Stimulated activated CD4-positive, alpha-beta T cell treated with anti-CD3 and anti-CD28 coated beads, Interleukin-12 subunit alpha, Interleukin-12 subunit beta, amount 100 ng/mL, for 4 hours (primary cell): Measurements from ENCODE around the gene FAR1.

Source experiments
- DNase-seq: peaks from one replicate; pipeline ENCODE4 v3.0.0-alpha.2; 2020

Gene FAR1

DNA sequence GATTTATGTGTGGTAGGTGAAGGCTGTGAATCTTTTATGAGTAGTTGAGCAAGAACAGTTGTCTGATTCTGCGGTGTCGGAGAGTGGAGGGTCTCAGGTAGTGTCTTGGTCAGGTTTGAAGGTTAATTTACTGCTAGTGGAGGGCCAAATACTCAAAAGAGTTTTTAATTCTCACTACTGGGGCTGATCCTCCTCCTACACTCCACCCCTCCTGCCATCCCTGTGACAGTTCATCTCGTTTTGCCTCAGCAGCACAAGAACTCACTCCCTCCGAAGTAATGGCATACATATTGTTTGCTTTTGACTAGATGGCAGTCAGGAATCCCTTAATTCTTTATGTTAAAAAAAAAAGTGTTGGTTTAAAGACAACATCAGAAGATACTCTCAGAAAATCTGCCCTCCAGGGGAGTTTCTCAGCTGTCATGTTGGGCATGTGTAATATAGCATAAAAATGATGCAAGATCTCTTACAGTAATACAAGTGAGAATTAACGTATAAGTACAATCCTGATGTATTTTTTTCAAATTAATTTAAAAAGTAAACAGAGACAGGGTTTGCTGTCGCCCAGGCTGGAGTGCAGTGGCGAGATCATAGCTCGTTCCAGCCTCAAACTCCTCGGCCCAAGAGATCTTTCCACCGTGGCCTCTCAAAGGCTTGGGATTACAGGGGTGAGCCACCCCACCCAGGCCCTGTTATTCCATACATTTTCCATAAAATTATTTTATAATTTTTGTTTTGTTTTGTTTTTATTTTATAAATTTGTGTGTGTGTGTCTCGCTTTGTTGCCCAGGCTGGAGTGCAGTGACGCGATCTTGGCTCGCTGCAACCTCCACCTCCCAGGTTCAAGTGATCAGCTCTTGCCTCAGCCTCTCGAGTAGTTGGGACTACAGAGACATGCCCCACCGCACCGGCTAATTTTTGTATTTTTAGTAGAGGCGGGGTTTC is 1.3 kb downstream of the FAR1 start:
- no peak for DNase-seq

DNA sequence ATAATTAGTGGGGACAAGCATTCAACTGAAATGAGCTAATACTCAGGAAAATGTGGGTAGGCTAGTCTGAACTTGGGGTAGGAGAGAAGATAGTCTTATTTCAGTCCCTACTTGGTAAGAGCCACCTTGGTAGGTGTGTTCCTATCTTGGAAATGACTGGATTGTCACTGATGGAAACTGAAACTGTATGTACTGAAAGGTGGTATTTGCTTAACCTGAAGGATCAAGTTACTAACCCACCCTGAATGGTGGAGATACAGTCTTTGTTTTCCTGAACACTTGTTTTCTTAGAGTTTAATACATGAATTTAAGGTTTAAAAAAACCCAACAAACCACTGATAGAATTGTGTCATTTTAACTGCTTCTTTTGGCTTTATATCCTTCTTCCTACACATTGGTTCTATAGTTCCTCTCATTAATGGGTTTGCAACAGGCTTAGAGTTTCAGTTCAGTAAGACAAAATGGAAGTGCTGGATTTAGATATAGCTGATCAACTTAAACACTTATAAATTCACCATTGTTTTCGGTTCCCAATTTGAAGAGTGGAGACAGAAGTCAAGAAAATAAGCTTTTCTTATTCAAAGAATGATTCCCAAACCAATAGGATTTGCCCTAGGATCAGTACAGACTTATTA is 4.2 kb downstream of the FAR1 start:
- DNase-seq = no peak

DNA sequence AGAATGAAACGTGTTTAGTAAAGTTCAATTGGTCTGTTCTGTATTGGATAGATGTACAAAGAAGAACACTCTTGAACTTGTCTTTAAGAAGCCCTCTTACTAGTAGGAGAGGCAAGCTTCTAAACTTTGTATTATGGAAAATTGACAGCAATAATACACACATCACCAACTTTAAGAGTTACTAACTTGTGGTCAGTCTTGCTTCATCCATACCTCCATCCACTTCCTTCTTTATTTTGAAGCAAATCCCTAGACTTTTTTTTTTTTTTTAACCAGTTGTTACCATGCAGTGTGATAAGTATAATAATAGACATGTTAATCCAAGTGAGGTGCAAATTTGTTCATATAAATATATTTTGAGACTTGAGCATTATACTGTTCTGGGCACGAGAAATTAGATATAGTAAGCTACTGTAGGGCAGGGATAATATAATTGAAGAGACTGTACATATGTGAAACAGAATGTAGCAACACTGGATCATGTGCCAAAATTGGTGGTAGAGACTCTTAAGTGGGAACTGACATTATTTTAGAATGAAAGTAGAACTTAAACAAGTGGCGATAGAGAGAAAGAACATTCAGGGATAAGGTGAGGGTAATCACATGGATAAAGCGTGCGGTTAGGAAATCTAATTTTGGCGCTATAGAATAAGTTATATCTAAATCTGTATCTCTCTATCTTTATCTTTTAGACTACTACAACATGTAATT is 6.5 kb downstream of the FAR1 start:
- DNase-seq = no peak

DNA sequence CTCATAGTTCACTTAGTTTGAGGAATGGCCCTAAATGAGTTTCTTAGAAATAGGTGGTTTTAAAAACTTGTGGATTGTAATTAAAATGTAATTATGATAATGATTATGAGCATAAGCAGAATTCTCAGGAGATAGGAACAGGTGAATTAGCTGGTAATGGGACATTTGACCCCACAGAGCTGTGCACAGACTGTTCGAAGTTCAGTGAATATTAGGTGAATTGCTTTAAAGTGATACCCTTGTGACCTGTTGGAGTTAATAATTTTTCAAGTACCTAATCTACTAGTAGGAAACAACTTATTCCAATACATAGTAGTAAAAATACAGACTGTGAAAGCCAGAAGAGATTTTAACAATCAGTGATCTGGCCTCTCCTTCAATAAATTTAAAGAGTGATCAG is 8.1 kb downstream of the FAR1 start:
- no peak for DNase-seq

DNA sequence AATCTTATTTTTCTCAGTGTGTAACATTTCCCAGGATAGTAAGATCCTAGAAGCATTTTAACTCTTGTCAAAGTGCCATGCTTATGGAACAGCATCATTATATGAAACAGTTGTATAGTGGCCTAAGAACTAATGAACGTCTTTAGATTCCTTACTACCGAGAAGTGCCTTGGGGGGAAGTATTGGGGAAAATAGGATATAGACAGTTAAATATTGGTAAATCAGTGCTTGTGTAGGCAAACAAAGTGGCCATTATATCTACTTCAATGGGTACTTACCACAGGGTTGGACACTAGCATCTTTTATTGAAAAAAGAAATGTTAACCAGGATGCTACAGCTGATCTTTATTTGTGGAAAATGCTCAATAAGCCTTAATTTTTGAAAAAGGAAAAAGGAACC is 11.3 kb downstream of the FAR1 start:
- no peak for DNase-seq

DNA sequence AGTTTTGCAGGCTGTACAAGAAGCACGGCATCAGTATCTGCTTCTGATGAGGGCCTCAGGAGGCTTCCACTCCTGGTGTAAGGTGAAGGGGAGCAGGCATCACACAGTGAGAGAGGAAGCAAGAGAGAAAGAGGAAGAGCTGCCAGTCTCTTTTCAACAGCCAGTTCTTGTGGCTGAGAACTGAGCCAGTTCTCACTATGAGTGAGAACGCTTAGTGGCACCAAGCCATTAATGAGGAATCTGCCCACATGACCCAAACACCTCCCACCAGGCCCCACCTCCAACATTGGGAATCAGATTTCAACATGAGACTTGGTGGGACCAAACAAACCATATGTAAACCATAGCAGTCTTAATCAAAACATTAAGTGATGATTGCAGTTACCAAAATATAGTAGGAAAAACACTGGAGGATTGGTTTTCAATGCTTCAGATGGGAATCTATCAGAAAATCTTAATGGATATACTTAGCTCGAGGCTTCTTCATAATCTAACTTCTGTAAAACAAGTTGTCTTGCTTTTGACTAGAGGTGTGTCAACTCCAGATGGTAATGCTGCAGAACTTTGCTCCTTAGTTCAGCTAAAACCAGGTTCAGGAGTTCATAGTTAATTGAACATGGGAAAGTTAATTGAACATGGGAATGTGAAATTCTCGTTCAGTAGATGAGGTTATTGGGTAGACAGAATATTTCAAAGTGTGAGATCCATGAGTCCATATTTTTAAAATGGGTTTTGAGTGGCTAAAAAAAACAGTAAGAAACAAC is 12.2 kb downstream of the FAR1 start:
- no peak for DNase-seq

DNA sequence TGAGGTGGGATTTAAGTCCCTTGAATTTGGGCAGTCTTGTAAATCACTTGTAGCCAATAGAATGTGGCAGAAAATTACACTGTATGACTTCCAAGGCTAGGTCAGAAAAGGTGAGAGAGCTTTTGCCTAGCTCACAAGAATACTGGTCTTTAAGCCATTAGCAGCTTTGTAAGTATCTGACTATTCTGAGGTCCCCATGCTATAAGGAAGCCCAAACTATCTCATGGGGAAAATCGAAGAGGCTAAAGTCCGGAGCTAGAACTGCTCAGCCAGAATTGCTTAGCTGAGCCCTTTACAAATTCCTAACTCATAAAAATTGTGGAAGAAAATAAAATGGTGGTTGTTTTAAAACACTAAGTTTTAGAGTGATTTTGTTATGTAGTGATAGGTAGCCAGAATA is 13.0 kb downstream of the FAR1 start:
- DNase-seq = no peak

DNA sequence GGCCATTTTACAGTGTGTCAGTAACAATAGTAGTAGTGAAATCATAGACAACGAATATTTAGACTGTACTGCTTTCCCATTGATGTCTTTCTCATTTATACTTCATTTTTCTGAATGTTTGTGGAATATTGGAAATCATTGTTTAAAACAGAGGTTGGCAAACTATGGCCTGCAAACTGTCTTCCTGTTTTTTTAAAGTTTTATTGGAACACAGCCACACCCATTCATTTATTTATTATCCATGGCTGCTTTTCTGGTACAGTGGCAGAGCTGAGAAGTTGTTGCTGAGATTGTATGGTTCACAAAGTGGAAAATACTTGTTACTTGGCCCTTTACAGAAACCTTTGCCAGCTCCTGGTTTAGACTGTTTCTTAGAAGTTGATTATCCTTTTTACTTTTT is 13.7 kb downstream of the FAR1 start:
- DNase-seq = no peak

DNA sequence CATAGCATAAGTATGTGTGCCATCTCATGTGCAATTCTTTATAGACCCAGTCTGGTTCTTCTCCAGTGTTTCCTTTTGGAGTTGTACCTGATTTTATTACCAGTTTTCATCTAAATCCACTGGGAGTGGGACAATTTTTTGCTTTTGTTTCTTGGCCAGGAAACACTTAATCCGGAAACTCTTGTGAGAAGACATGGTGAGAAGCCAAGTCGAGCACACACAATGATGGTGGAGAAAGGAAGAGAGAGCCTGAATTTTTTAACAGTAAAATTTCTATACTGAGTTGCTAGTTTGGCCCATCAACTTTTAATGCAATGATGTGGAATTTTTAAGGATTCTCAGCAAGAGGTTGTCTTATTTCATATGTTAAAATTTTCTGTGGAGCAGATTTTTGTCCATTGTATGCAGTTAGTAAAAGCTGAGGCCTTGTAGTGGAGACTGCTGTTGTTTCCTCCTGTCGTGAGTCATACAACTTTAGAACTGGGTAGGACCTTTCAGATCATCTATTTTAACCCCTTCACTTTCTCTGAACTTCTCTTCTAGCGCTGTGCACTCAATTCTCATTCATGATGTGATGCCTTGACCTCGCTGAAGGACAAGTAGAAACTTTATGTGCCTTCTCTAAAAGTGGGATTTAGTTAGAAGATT is 17.1 kb downstream of the FAR1 start:
- DNase-seq = no peak

DNA sequence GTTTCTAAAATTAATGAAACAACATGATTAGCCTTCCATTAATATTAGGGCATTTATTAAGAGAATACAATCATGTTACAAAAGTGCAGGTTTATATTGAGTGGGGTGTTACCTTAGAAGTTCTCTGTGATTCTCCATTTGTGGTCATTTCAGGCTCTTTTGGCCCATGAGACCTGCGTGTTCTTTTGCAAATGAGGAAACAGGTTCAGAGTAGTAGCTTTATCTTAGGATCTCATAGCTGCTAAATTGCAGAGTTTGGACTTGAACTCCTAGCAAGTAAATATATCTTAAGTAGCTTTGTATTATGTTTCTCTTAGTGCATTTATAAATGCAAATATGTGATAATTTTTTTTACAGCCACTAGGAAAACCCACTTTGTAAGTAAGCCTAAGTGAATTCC is 18.3 kb downstream of the FAR1 start:
- no peak for DNase-seq

DNA sequence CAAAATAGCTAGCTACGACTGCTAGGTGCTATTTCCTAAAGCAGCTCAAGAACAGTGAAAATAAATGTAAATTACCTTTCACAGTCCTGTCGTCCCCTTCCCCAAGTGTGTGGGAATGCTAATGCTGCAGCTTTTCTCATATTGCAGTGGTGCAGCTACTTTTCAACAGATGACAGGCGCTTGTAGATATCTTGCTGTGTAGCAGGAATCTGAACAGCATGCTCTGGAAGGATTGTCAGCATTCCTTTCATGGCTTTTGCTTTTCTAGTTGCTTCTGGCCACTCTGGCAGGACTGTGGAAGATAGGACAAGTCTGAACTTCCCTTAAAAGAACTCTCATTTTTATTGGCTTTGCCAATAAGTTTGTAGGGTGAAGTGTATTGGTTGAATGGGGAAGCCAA is 18.8 kb downstream of the FAR1 start:
- DNase-seq = no peak

DNA sequence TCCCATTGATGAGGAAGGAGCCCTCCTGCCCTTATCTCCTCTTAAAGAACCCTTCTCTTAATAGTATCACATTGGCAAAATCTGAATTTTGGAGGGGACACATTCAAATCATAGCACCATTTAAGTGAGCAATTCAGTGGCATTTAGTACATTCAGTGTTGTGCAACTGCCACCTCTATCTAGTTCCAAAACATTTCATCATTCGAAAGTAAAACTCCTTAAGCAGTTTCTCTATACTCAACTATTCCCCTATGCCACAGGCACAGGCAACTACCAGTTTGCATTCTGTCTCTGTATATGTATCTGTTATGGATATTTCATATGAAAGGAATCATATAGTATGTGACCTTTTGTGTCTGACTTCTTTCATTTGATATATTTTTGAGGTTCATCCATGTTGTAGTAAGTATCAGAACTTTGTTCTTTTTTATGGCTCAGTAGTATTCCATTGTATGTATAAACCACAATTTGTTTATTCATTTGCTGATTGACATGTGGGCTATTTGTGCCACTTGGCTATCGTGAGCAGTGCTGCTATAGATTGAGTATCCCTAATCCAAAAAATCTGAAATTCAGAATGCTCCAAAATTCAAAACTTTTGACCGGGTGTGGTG is 22.9 kb downstream of the FAR1 start:
- DNase-seq = no peak

DNA sequence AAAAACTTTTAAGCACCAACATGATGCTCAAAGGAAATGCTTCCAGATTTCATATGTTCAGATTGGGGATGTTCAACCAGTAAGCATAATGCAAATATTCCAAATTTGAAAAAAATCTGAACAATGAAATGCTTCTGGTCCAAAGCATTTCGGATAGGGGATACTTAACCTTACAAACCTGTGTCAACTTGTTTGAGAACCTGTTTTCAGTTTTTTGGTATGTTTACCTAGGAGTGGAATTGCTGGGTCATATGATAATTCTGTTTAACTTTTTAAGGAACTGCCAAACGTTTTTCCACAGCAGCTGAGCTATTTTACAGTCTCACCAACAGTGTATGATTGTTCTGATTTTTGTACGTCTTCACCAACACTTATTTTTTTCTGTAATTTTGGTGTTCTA is 23.7 kb downstream of the FAR1 start:
- no peak for DNase-seq

DNA sequence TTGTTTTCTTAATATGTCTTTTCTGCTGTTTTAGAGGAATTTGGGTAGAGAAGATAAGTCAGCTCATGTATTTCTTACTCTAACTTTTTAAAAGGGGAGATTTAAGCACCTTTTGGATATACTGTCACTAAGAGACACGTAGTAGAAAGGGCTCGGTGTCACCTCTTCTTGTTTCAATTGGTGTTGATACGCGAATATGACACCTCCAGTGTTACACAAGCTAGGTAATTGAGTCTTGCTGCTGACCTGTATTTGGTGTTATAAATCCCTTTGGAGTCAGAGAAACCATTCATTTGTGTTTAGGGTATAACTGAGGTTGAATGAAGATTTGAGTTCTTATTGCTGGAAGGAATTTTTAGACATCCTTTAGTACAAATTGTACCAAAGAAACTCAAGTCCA is 25.6 kb downstream of the FAR1 start:
- no peak for DNase-seq

DNA sequence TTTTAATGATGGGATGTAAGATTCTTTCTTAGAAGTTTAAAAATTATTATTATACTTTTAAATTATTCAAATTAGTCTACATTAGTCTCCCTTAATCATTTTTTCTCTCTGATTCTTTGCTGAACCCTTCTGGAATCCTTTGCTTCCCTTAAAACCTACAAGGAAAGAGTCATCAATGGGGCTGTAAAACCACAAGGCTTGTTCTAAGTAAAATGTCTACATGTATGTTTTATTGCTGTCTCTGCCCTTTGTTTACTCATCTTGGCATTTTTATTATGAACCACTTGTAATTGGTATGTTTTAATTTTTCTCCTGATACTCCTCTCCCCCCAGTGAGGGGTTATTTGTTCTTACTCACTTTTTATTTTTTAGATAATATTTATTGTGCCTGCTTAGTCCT is 27.4 kb downstream of the FAR1 start:
- DNase-seq = no peak

DNA sequence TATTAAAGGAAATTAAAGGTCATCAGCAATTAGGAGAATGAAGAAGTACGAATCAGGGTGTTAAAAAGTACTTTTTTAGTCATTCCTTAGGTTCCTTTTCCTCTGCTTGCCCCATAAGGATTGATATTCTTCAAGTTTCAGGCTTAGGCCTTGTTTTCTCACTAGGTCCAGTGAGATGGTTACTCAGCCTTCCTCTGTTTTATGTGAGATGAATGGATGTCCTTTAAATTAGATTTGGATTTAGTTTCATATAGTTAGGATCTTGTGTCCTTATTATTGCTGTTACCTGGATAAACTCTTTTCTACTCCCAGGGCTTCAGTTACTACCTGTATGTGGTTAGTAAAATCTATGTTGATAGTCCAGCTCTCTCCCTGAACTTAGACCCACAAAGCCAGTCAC is 29.2 kb downstream of the FAR1 start:
- no peak for DNase-seq

DNA sequence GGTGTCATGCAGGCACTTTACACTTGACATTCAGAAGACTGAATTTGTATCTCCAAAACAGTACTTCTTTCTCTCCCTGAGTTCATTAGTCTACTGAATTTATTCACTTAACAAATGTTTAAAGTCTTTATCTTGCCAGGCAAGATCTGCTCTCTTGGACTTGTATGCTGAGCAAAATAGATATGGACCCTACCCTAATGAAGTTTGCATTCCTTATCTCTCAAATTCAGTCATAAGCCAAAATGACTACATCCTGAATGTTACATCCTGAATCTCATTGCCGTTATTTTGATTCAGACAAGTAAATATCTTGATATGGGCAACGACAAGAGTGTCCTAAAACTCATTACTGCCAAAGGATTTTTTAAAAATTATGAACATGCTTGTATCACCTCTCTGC is 29.7 kb downstream of the FAR1 start:
- no peak for DNase-seq

DNA sequence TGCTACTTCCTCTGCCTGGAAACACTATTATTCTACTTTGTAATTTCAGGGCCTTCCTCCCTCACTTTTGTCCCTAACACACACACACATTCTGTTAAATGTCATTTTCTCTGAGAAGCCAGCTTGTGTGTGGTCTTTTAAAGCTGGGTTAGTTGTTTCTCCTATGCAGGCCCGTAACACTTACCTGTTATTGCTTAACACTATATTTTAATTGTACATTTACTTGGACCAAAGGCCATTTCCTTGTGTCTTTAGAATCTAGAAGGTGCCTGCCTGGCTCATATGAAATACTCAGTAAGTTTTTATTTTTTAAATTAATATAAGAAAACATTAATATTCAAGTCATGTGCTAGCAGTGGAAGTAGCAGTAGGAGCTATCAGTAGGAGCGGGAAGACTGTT is 30.6 kb downstream of the FAR1 start:
- no peak for DNase-seq

DNA sequence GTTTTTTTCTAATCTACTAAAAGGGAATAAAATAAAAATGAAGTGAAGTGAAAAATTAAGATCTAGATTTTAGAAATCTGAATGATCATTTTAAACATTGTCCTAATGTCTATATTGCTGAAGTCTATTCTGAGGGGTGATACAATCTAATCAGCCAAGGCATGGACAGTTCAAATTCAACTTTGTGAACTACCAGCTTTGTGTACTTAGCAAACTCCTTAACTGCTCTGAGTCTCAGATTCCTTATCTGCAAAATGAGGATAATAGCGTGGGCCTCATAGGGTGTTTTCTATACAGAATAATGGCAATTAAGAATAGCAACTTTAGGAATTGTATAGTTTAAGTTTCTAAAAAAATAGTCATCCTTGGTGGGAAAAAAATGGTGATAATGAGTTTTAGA is 31.4 kb downstream of the FAR1 start:
- DNase-seq = no peak

DNA sequence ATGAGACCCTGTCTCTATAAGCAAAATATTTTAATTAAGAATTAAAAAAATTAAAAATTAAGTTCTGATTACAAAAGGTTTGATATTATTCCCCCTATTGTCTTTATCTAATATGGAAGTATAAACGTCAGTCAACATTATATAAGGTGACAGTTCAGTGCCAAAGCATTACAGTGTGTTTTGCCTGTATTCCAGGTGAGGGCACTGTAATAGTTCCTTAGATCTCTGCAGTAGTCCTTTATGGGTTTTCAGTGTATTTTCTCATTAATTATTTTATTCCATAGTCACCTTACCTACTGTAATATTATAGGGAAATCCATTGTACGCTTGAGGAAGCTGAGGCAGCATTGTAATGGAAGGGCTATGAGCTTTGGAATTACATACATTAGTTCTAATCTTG is 33.0 kb downstream of the FAR1 start:
- DNase-seq = no peak

DNA sequence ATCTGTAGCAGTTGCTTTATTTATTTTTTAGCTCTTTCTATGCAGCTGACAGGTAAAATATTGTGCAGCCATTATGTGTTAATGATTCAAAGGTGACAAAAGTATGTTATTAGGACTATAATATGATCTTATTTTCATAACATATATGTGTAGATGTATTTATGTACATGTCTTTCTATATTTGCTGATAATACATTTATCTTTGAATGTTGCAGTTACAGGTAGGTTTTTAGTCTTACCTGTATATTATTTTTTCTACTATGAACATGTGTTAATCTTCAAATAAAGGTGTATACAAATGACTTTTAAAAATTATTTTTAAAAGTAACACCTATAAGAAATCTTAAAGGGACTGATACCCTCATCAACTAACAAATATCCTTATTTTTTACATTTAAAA is 33.6 kb downstream of the FAR1 start:
- DNase-seq = no peak

DNA sequence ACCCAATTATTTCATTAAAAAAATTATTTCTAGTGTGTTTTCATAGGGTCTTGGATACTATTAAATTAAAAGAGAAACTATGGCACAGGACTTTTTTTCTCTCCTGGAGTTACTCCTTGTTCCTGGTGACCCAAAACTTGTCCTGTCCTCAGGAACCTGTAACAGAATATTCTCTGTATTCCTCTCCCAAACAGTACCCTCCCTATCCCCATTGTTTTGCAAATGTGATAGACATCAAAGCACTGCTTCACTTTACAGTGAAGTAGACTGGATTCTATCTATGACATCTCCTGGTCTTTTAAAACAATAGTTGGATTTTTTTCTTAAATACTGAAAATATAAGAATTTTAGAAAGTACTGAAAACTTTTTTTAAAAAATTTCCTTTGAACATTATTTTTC is 37.2 kb downstream of the FAR1 start:
- DNase-seq = no peak
